Activated naive CD4-positive, alpha-beta T cell treated with anti-CD3 and anti-CD28 coated beads, Interleukin-2, amount 50 U/mL, for 72 hours (primary cell): ENCODE results near the gene PPM1H. TPM values are rescaled to one million over a fixed set of nuclear protein-coding genes. Genes with fewer than 3 reads are reported as not detected.
A peak's percentile ranks its signal among the peaks of the same experiment; 100 is the strongest.

Source experiments
- ATAC-seq, 2 donors: fragments of 150-1000 bp; cut with Tn5 transposase; 2 replicates each; pipeline ENCODE4 v1.10.0; 2021; ENCODE audit warnings: mild to moderate bottlenecking in 2 of 2, moderate library complexity in 2 of 2
- DNase-seq, 2 donors: peaks; one replicate each; pipeline ENCODE4 v3.0.0; 2021 to 2022; ENCODE audit warnings: low spot score in 2 of 2
- H3K27ac Mint-ChIP-seq, 2 donors: one replicate each; pipeline ENCODE4 v1.8.0; 2022; ENCODE audit warnings: mild to moderate bottlenecking in 2 of 2, mixed read lengths in 2 of 2
- H3K36me3 Mint-ChIP-seq, 2 donors: one replicate each; pipeline ENCODE4 v1.8.0; 2022; ENCODE audit warnings: mixed read lengths in 2 of 2
- H3K9me3 Mint-ChIP-seq, 2 donors: one replicate each; pipeline ENCODE4 v1.8.0; 2022; ENCODE audit warnings: mixed read lengths in 2 of 2
- total RNA-seq, 2 donors: library from RNA; stranded (reverse); gene quantifications; one replicate each; pipeline ENCODE4 v1.2.3, GENCODE V29; 2022

Gene PPM1H
- total RNA-seq, 2 donors from 2014 or later = 0.18 TPM; not detected in 1

DNA sequence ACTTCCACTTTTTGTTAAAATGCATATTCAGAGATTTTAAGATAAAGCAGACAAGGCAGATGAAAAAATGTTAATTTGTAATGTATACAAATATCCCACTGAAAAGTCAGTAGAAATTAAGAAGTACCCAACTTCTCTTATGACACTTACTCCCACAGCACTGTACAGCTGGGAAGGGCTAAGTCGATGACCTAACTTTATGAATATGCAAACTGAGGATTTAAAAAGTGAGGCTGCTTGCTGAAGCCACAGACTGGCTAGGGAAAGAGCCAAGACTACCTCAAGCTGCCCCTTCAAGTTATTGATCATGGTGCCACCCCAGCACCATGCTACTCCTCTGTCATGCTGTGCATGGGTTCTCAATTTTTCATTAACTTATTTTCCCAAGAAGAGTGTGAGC, 17.0 kb downstream of the PPM1H start:
- ATAC-seq (no peak), DNase-seq (no peak)
- H3K9me3 Mint-ChIP-seq = no peaks in the 10 kb centered on the region
- H3K27ac Mint-ChIP-seq = no peak overlapping the region
- no peaks in the 10 kb centered on the region for H3K36me3 Mint-ChIP-seq

DNA sequence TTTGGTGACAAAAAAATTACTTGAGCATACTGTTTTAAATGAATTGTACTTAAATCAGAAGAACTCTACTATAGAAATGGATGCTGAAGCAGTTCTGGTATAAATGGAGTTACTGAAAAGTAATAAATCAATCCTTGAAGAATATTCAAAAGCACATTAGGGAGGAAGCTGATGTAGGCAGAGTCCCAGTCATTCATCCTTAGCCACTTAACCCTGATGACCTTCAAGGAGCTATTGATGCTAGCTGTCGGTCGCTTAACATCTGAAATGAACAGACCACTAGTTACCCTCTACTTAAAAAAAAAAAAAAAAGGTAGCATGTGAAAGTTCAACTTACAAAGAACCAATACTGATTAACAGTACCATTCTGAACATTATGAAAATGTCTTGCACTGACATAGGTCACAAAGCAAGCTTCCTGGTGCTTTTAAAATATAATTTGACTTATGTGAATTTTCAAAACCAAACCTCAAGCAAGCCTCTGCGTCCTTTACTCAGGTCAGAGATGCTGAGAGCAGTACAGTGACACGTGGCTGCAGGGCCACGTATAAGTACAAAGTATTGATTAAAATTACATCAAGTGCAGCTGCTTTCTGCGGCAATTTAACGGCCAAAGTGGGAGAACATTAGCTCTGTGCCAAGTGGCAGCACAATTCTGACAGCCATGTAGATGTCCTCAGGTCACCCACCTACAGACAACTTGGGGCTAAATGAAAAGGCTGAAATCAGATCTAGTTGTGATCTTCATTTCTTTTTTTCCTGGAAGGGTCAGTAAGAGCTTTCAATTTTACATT, 18.1 kb downstream of the PPM1H start:
- ATAC-seq = no peak
- no peak overlapping the region for H3K27ac Mint-ChIP-seq
- H3K9me3 Mint-ChIP-seq = no peaks in the 10 kb centered on the region
- no peak for DNase-seq
- no peaks in the 10 kb centered on the region for H3K36me3 Mint-ChIP-seq

DNA sequence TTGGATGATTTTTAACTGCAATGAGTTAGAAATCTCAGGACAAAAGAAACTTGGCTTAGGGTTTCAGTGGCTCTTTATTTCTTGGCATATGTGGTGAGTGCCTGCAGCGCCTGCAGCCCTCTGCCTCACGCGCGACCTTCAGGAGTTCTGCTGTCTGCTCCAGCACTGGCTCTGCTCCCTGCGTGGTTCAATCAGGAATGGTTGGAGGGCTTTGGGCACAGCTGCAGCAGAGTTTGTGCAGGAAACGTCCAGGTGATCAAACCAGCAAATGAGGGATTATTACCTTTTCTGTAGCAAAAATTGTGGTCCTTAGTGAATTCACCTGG, 19.8 kb downstream of the PPM1H start:
- Mint-ChIP-seq H3K27ac (no peak overlapping the region), H3K36me3 (no peaks in the 10 kb centered on the region), H3K9me3 (no peaks in the 10 kb centered on the region)
- ATAC-seq (no peak), DNase-seq (no peak)

DNA sequence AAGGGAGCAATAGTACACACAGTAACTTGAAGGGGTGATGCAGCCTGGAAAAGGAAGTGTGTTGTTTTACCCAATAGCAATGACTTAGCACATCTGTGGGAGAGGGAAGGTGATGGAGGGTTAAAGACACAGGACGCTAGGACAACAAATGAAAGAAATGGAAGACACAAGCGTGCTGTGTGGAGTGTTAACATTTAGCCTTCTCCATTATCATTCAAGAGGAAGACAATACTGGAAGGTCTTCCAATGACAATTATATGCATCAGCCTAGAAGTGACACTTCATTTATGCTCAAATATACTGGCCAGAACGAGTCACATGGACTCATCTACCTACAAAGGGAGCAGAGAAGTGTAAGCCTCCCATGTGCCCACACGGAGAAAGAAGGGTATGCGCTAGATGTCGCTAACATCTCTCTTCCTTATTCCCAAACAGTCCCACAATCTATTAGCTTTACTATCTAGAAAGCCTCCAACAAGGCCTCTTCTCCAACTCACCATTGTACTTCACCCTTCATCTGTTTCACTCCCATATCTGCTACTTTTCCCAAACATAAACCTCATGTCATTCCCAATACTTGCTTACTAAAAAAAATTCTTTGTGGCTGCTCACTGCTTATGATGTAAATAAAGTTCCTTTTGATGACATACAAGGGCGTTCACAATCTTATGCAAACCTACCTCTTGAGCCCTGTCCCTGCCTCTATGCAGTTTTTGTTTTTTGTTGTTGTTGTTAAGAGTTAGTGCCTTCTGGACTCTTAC, 20.3 kb downstream of the PPM1H start:
- Mint-ChIP-seq H3K27ac (no peak overlapping the region), H3K36me3 (no peaks in the 10 kb centered on the region), H3K9me3 (no peaks in the 10 kb centered on the region)
- no peak for ATAC-seq
- DNase-seq = no peak

DNA sequence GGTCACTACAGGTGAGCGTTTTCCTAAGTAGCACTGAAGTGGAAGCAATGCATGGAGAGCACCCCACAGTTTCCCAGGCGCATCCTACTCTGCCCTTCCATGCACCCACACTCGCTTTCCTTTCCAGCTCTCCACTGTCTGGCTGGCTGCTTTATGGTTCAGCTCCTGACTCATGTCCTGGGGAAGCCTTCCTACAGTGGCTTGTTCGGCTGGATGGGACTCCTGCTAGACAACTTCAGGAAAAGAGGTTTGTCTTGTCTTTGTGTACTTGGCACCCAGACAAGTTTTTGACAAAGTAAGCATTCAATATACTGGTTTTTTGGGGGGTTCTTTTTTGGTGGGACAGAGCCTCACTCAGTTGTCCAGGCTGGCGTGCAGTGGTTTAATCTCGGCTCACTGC, 21.6 kb downstream of the PPM1H start:
- Mint-ChIP-seq H3K36me3 (no peaks in the 10 kb centered on the region), H3K27ac (no peak overlapping the region), H3K9me3 (no peaks in the 10 kb centered on the region)
- no peak for DNase-seq
- no peak for ATAC-seq

DNA sequence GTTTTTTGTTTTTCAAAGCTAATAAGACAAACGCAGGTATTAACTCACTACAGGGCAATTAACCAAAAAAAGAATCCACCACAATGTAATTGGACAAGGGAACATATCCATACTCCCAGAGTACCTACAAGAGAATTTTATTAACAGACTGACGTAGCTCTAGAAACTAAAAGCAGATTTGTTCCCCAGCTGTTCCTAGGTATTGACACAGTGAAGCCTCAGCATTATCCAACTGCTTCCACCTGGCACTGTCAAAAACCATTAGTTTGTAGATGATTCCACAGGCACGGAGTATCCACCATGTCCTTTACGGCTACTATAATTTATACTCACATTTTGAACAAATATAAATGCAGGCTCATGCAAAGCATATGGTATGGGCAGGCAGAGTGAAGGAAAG, 22.3 kb downstream of the PPM1H start:
- no peak for DNase-seq
- Mint-ChIP-seq H3K36me3 (no peaks in the 10 kb centered on the region), H3K9me3 (no peaks in the 10 kb centered on the region), H3K27ac (no peak overlapping the region)
- no peak for ATAC-seq

DNA sequence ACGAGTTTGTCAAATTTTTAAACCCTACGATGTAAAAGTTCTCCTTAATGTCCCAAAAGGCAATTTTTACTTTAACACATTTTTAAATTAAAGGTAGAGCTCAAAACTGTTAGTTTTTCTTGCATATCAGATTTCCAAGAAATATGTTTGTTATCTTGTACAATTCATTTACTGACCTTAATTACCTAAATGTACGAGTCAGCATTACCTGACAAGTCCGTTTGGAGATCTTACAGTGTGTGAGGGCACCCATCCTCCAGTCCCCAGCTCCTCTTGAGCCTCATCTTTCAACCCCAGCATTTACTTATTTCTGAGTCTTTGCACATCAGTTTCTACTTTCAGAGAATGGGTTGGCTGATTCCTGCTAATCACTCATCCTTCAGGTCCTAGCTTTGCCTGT, 23.7 kb downstream of the PPM1H start:
- Mint-ChIP-seq H3K36me3 (no peaks in the 10 kb centered on the region), H3K9me3 (no peaks in the 10 kb centered on the region), H3K27ac (no peak overlapping the region)
- ATAC-seq (no peak), DNase-seq (no peak)

DNA sequence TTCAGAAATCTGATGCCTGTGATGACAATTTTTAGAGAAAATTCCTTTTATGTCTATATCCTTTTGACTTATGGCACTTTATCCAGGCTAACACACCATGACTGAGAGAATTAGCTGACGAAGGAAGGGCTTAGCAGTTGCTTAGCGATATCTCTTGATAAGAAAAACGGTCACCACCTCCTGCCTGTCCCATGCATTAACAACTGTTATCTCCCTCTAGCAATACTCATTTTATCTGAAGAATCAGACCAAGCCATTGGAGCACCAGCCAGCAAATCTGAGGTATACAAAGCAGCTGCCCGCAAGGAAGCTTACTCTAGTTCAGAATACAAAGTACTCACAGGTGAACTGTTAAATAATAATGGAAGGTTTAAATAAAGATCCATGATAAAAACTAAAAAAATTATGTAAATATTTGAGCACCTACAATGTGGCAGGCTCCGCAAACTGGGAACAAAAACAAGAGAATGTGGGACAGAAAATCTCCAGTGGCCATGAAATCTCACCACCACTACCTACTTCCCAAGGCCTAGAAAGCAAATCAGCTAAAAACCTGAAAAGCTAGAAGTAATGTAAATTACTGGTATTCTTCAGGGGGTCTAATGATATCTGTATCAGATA, 24.3 kb downstream of the PPM1H start:
- Mint-ChIP-seq H3K27ac (no peak overlapping the region), H3K36me3 (no peaks in the 10 kb centered on the region), H3K9me3 (no peaks in the 10 kb centered on the region)
- DNase-seq (no peak), ATAC-seq (no peak)

DNA sequence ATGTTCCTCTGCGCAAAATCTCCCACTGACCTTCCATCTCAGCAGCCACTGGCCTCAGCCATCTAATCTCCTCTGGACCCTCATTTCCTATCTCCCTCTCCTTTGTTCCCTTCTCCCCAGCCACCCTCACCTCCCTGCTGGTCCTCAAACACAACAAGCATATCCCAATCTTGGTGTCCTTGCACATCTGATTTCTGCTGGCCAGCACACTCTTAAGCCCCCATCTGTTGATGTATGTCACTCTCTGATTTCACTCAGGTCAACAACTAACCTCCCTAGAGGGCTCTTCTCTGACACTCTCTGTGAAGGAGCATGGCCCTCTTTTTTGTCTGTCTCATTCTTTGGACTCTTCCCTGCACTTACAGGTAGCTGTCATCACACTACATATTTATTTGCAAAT, 25.6 kb downstream of the PPM1H start:
- no peak overlapping the region for H3K27ac Mint-ChIP-seq
- no peaks in the 10 kb centered on the region for H3K36me3 Mint-ChIP-seq
- no peak for DNase-seq
- H3K9me3 Mint-ChIP-seq = no peaks in the 10 kb centered on the region
- ATAC-seq = no peak

DNA sequence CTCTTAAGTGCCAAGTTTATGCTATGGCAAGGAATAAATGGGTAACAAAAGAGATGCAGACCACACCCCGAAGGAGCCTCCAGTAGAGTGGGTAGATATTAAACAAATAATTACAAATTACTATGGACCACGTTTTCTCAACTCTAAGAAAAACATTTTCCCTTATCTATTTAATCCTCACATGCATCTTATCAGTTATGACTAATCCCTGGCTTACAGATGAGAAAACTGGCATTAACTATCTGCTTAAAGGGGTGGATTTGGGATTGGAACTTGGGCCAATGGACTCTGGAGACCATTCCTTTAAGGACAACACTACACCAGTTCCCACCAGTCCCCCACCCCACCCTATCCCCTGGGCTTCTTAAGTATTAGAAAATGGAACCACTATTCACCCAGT, 26.3 kb downstream of the PPM1H start:
- Mint-ChIP-seq H3K9me3 (no peaks in the 10 kb centered on the region), H3K27ac (no peak overlapping the region), H3K36me3 (no peaks in the 10 kb centered on the region)
- no peak for ATAC-seq
- no peak for DNase-seq

DNA sequence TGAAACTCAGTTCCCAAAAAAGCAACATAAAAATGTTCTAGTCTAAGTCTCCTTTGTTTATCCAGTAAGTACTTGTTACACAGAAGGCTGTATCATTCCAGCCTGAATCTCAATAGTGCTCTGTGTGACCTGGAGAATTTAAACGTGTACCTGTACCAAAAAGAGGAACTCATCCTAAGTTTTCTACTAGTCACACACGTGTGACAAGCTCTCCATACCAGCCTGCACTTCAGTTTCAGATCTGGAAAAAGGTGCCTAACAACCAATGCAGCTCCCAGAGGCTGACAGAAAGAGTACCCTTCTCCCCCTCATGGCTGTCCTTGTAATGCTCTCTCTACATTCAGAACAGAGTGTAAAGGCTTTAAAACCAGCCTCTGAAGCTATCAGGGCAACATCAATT, 27.4 kb downstream of the PPM1H start:
- DNase-seq (no peak), ATAC-seq (no peak)
- Mint-ChIP-seq H3K9me3 (no peaks in the 10 kb centered on the region), H3K36me3 (no peaks in the 10 kb centered on the region), H3K27ac (no peak overlapping the region)

DNA sequence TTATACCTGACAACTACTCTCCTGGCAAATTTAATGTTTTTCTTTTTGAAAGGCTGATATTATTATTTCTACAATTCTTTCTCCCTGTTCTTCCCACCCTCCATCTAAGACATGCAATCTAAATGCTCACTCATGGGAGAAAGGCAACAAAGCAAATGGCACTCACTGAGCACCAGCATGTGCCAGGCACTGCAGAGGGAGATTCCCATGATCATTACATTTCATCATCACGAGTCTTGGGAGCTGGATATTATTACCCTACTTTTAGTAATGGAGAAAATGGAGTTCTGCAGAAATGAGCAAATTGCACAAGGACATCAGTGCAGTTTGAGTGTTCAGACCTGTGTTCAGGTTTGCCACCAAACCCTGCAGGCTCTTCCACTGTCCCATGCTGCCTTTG, 27.9 kb downstream of the PPM1H start:
- no peaks in the 10 kb centered on the region for H3K9me3 Mint-ChIP-seq
- no peak for ATAC-seq

DNA sequence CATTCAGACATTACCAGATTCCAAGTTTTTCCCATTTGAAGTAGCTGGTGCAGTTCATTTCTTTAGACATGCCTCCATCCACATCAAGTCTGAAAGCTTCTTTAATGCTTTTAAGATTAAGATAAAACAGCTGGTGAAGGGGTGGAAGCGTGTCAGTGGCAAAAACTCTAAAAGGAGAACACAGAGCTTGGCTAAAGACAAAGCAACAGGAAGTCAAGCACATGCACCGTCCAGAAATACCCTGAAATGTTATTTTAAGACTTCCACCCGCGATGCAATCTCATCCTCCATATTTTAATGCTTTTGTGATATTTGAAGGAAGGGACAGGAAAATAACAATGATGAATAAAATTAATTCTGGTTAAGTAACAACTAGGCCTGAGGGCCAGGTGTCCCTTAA, 31.8 kb downstream of the PPM1H start:
- H3K36me3 Mint-ChIP-seq = no peaks in the 10 kb centered on the region
- H3K27ac Mint-ChIP-seq = no peak overlapping the region
- ATAC-seq (no peak), DNase-seq (no peak)
- no peaks in the 10 kb centered on the region for H3K9me3 Mint-ChIP-seq

More for the DNA sequence above, 27.9 kb downstream of the PPM1H start:
- Mint-ChIP-seq H3K36me3 (no peaks in the 10 kb centered on the region), H3K27ac (no peak overlapping the region)
- DNase-seq = no peak

DNA sequence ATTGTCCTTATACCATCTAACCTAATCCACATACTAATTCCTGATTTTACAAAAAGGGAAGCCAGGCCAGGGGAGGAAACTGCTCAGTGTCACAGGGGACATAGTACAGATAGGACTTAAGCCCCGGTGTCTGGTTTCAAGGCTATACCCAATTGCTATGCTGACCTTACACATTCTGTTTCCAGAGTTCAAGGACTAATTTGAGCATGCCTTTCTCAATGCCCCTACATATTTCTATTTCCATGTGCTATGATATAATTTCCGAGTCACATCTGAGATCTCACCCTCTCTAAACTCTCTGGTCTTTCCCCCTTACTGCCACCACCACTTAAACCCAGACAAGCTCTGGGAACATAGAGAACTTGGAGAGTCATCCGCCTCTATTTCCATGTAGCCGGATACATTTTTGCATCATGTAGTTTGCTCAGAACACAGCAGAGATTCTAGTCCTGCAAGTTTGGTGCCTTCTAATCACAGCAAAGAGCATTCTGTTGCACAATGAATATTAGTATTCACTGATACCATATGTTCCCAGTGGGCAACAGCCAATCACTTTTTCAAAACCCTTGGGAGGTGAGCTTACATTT, 34.2 kb downstream of the PPM1H start:
- Mint-ChIP-seq H3K27ac (no peak overlapping the region), H3K36me3 (no peaks in the 10 kb centered on the region), H3K9me3 (no peaks in the 10 kb centered on the region)
- ATAC-seq (no peak), DNase-seq (no peak)

DNA sequence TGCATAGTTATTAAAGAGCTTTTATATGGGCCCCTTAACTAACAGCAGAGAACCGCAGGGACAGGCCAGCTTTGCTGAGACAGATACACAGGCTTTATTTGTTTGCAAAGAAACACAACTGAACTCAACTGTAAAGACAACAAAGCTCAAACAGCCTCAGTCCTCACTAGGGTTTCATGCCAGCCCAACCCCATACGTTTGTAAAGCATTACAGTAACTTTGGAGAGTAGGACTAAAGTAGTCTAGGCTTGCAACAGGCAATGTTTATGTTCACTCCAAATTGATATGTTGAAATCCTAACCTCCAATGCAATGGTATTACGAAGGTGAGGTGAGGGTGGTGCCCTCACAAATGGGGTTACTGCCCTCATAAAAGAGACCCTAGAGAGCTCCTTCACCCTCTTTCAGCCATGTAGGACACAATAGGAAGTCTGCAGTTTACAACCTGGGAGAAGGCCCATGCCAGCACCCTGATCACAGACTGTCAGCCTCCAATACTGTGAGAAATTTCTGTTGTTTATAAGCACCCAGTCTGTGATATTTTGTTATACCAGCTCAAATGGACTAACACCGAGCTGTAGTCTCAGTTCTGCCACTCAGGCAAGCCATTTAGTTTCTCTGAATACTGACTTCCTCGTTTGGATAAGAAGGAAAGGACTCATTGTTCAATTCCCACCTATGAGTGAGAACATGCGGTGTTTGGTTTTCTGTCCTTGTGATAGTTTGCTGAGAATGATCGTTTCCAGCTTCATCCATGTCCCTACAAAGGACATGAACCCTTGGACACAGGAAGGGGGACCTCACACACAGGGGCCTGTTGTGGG, 35.2 kb downstream of the PPM1H start:
- Mint-ChIP-seq H3K27ac (no peak overlapping the region), H3K36me3 (no peaks in the 10 kb centered on the region), H3K9me3 (no peaks in the 10 kb centered on the region)
- ATAC-seq (no peak), DNase-seq (no peak)

DNA sequence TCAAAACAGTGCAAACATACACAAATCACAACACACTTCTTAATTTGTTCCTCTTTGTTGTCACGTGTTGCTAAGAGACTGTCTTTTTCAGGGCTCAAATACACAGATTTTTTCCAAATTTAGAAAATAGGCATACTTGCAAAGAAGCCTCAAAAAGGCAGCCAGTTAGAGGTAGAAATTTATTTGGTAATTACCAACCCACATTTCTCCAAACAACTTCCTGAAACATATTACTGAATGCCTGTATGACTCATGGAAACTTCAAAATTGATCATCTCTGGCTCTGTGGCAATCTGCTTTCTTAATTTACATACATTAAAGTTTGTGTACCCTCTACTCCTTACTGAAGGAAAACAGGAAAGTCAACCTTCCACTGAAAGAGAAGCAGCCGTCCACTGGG, 36.4 kb downstream of the PPM1H start:
- H3K27ac Mint-ChIP-seq = no peak overlapping the region
- ATAC-seq = peak in 1 of 2 donors; percentile 54
- no peaks in the 10 kb centered on the region for H3K36me3 Mint-ChIP-seq

More for the DNA sequence above, 36.4 kb downstream of the PPM1H start:
- H3K9me3 Mint-ChIP-seq = no peaks in the 10 kb centered on the region
- DNase-seq = no peak
